ENCODE measurements around the gene SCRN1.

DNA sequence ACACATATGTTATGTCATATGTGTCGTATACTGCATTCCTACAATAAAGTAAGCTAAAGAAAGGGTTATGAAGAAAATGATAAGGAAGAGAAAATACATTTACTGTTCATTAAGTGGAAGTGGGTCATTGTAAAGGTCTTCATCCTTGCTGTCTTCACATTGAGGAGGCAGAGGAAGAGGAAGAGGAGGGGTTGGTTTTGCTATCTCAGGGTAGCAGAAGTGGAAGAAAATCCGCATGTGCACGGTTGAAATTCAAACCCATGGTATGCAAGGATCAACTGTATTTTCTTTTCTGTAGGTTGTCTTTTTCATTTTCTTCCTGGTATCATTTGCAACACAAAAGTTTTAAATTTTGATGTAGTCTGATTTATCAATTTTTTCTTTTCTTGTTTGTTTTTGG is 44.9 kb upstream of the SCRN1 start:
- no peak for TF ChIP-seq ZNF114 (CRISPR knock-in tag; IDR thresholded peaks at IDR 0.05)
- no peak for TF ChIP-seq EZH2phosphoT487 (IDR thresholded peaks at IDR 0.05; ENCODE audit: unreplicated experiment)
- TF ChIP-seq CREB1 (CRISPR knock-in tag; IDR thresholded peaks at IDR 0.05; ENCODE audit: low read depth): no peak
- TF ChIP-seq EZH2 (IDR thresholded peaks at IDR 0.05; ENCODE audit: low read depth, unreplicated experiment): no peak
- TF ChIP-seq, protein P1, sequence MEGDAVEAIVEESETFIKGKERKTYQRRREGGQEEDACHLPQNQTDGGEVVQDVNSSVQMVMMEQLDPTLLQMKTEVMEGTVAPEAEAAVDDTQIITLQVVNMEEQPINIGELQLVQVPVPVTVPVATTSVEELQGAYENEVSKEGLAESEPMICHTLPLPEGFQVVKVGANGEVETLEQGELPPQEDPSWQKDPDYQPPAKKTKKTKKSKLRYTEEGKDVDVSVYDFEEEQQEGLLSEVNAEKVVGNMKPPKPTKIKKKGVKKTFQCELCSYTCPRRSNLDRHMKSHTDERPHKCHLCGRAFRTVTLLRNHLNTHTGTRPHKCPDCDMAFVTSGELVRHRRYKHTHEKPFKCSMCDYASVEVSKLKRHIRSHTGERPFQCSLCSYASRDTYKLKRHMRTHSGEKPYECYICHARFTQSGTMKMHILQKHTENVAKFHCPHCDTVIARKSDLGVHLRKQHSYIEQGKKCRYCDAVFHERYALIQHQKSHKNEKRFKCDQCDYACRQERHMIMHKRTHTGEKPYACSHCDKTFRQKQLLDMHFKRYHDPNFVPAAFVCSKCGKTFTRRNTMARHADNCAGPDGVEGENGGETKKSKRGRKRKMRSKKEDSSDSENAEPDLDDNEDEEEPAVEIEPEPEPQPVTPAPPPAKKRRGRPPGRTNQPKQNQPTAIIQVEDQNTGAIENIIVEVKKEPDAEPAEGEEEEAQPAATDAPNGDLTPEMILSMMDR (conservative IDR thresholded peaks at IDR 0.05; ENCODE audit: low read depth in 2 of 2): no peak
- TF ChIP-seq, protein P2, sequence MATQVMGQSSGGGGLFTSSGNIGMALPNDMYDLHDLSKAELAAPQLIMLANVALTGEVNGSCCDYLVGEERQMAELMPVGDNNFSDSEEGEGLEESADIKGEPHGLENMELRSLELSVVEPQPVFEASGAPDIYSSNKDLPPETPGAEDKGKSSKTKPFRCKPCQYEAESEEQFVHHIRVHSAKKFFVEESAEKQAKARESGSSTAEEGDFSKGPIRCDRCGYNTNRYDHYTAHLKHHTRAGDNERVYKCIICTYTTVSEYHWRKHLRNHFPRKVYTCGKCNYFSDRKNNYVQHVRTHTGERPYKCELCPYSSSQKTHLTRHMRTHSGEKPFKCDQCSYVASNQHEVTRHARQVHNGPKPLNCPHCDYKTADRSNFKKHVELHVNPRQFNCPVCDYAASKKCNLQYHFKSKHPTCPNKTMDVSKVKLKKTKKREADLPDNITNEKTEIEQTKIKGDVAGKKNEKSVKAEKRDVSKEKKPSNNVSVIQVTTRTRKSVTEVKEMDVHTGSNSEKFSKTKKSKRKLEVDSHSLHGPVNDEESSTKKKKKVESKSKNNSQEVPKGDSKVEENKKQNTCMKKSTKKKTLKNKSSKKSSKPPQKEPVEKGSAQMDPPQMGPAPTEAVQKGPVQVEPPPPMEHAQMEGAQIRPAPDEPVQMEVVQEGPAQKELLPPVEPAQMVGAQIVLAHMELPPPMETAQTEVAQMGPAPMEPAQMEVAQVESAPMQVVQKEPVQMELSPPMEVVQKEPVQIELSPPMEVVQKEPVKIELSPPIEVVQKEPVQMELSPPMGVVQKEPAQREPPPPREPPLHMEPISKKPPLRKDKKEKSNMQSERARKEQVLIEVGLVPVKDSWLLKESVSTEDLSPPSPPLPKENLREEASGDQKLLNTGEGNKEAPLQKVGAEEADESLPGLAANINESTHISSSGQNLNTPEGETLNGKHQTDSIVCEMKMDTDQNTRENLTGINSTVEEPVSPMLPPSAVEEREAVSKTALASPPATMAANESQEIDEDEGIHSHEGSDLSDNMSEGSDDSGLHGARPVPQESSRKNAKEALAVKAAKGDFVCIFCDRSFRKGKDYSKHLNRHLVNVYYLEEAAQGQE (IDR thresholded peaks at IDR 0.05; ENCODE audit: unreplicated experiment): no peak
- no peak for TF ChIP-seq JUNB (IDR thresholded peaks at IDR 0.05; ENCODE audit: unreplicated experiment)

Data from GM23338 (cell line).